Measurements from ENCODE around the gene CCT3. TPM values are rescaled to one million over a fixed set of nuclear protein-coding genes. Genes with fewer than 3 reads are reported as not detected.
A peak's percentile ranks its signal among the peaks of the same experiment; 100 is the strongest.
"Not testable (repeated sequence)": the region's sequence is repeated elsewhere in the genome, so short reads cannot be mapped to it uniquely, and the experiment has no call there.

Gene CCT3
- total RNA-seq, 1 donor from 2014 or later = 355 TPM

GRCh38 chr1:156368889-156369684, 31.0 kb upstream of the CCT3 start, which contains the start of gene RHBG:
Gene RHBG (plus strand): TSS chr1:156369211. CDS start chr1:156369250, 39 bp downstream.
- DNase-seq (ENCODE audit: low spot score in 2 of 2) = no peak
- no peak for FAIRE-seq

DNA sequence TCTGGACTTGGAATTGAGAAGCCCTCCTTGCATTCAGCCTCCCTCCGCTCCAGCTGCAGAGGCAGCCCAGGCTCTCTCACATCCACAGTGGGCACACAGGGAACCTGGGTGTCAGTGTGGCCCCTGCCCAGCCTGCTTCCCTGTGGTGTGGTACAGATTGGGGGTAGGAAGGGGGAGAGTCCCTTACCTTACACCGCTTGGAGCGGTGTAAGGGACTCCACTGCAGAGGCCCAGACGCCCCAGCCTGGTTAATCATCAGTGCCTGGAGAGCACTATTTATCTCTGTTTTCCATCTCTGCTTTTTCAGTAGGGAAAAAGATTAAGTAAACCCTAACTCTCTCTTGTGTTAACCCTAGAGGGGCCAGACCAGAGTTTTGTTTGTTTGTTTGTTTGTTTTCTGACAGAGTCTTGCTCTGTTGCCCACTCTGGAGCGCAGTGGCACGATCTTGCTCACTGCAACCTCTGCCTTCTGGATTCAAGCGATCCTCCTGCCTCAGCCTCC, 30.1 kb upstream of the CCT3 start:
- no peak for DNase-seq (ENCODE audit: low spot score in 2 of 2)
- FAIRE-seq = no peak

GRCh38 chr1:156367383-156368156, 29.5 kb upstream of the CCT3 start:
- FAIRE-seq (no peak), DNase-seq (ENCODE audit: low spot score in 2 of 2) (no peak)

DNA sequence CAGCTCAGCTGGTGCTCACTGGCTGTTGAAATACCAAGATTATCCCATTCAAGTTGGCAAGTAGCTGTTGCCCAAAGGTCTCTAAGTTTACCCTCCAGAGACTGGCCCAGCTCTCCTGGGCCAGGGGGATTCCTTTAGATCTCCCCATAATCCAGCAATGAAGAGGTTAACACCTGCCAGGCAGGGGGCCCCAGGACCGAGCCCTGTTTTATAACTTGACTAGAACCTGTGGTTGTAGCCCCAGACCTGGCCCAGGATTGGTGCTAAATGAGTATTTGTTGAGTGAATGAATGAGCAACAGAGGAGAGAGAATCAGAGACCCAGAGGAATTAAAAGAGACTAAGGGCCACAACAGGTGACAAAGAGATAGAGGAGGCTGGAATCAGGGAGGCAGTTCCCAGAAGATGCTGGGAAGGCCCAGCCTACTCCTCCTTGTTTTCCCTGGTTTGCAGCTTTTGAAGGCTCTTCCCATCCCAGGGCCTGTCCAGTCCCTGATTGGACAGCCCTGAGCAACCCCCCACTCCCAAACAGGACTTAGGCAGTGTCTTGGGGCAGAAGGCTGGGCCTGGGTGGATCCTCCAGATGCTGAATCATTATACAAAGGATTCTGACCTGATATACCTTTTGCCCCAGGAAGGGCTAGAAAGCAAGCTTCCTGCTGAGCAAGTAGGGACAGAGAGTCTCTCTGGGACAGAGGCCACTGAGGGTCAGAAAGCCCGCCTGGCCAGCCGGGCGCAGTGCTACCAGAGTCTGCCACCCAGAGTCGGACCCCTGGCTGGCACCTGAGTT, 28.5 kb upstream of the CCT3 start:
- FAIRE-seq (no peak), DNase-seq (ENCODE audit: low spot score in 2 of 2) (no peak)

GRCh38 chr1:156365754-156366153, 27.7 kb upstream of the CCT3 start:
- no peak for DNase-seq (ENCODE audit: low spot score in 2 of 2)
- no peak for FAIRE-seq

GRCh38 chr1:156360534-156360933, 22.4 kb upstream of the CCT3 start:
- DNase-seq (ENCODE audit: low spot score in 2 of 2) (no peak), FAIRE-seq (no peak)

GRCh38 chr1:156359973-156360372, 21.9 kb upstream of the CCT3 start:
- FAIRE-seq (no peak), DNase-seq (ENCODE audit: low spot score in 2 of 2) (no peak)

DNA sequence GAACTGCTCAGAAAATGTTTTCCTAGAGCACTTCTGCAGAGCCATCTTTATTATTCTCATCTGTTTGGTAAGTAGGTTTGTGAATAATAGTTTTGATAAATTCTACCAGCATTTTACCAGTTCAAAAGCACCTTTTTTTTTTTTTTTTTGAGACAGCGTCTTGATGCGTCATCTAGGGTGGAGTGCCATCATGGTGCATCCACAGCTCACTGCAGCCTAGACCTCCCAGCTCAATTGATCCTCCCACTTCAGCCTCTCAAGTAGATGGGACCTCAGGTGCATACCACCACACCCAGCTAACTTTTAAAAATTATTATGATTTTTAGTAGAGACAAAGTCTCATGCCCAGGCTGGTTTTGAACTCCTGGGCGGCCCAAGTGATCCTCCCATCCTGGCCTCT, 21.2 kb upstream of the CCT3 start:
- FAIRE-seq (no peak), DNase-seq (ENCODE audit: low spot score in 2 of 2) (no peak)

DNA sequence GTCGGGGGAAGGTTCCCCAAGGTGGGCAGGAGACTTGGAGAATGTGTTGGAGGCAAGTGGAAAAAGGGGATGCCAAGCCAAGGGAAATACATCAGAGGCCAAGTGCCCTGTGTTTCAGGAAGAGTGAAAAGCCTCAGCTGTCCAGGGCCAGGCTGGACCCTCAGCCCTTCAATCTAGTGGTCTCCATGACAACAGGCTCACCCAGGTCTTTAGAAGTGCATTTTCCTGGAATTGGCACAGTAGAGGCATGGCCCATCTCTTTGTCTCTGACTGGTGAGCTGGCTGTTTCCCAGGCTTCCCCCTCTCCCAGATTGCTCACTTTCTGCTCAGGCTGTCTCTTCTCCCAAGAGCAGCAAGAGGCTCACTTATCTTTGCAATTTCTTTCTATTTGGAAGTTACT, 20.5 kb upstream of the CCT3 start:
- DNase-seq (ENCODE audit: low spot score in 2 of 2) = no peak

GRCh38 chr1:156357977-156358376, 19.9 kb upstream of the CCT3 start:
- no peak for FAIRE-seq
- DNase-seq (ENCODE audit: low spot score in 2 of 2) = no peak

More for the DNA sequence above, 20.5 kb upstream of the CCT3 start:
- no peak for FAIRE-seq

- DNase-seq (ENCODE audit: low spot score in 2 of 2) (peak in 1 of 2 donors; percentile 78), FAIRE-seq (no peak)
Observed at GRCh38 chr1:156356875-156357534, 18.9 kb upstream of the CCT3 start.

GRCh38 chr1:156356262-156356874, 18.3 kb upstream of the CCT3 start:
- FAIRE-seq = no peak
- no peak for DNase-seq (ENCODE audit: low spot score in 2 of 2)

DNA sequence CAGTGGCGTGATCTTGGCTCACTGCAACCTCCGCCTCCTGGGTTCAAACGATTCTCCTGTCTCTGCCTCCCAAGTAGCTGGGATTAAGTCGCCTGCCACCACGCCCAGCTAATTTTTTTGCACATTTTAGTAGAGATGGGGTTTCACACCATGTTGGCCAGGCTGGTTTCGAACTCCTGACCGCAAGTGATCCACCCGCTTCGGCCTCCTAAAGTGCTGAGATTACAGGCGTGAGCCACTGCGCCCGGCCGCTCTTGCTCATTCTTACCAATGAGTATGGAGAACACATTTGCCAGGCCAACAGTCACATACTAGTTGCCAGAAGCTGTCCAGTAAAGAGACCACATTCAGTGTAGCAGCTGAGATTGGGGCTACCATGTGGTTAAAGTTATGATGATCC, 14.4 kb upstream of the CCT3 start:
- not testable (repeated sequence) for DNase-seq (ENCODE audit: low spot score in 2 of 2); FAIRE-seq

DNA sequence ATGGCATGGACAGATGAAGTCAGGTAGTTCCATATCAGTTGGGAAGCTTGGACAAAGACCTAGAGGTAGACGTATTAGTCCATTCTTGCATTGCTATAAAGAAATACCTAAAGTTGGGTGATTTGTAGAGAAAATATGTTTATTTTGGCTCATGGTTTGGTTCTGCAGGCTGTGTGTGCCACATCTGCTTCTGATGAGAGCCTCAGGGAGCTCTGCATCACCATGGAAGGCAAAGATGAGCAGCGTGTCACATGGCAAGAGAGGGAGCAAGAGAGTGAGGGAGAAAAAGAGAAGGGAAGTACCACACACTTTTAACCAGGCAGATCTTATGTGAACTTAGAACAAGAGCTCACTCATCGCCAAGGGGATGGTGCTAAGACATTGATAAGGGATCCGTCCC, 9.2 kb upstream of the CCT3 start:
- no peak for DNase-seq (ENCODE audit: low spot score in 2 of 2)
- no peak for FAIRE-seq

- no peak for DNase-seq (ENCODE audit: low spot score in 2 of 2)
Observed at GRCh38 chr1:156346636-156347035, 8.5 kb upstream of the CCT3 start.

DNA sequence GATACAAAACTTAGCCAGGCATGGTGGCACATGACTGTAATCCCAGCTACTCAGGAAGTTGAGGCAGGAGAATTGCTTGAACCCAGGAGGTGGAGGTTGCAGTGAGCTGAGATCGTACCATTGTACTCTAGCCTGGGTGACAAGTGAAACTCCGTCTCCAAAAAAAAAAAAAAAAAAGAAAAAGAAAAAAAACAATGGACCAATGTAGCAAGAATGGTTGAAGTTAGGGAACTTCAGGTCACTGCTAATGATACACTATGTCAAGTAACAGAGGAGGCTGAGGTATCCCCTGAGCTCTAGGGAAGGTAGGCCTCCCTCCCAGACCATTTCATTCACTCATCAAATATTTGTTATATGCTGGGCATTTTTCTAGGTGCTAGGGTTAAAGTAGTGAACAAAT, 7.9 kb upstream of the CCT3 start:
- FAIRE-seq = not testable (repeated sequence)

More at GRCh38 chr1:156346636-156347035, 8.5 kb upstream of the CCT3 start:
- FAIRE-seq = no peak

GRCh38 chr1:156344409-156344808, 6.3 kb upstream of the CCT3 start:
- FAIRE-seq (no peak), DNase-seq (ENCODE audit: low spot score in 2 of 2) (no peak)

More for the DNA sequence above, 7.9 kb upstream of the CCT3 start:
- not testable (repeated sequence) for DNase-seq (ENCODE audit: low spot score in 2 of 2)

DNA sequence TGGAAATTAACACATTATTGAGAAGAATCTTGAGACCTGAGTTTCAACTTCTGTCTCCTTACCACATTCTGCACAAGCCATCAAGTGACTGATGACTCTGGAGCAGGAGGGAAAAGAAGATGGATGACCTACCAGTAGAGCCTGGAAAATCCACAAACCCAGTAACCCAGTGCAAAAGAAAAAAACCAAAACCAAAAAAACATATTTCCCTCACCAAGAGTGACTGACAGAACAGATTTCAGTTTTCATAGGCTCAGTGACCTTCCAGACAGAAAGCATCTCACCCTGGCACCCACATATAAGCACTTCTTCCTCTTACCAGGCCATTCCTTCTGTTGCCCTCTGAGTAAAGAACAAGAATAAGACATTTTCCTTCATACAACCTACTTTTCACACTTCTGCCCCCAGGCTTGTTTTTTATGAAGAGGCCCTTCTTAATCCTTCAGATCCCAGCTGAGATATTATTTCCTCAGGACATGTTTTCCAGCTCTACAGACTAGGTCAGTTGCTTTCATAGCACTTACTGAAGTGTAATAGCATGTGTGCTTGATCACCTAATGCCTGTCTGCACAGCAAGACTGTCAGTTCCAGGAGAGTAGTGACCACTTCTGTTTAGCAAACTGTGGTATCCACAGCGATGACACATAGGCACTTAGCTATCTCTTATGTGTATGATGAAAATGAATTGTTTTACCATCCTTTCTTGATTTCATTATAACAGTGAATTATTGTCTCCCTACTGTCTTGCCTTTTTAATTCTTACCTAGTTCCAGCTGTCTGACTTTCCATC, 4.3 kb upstream of the CCT3 start:
- DNase-seq (ENCODE audit: low spot score in 2 of 2) = no peak
- FAIRE-seq = no peak

DNA sequence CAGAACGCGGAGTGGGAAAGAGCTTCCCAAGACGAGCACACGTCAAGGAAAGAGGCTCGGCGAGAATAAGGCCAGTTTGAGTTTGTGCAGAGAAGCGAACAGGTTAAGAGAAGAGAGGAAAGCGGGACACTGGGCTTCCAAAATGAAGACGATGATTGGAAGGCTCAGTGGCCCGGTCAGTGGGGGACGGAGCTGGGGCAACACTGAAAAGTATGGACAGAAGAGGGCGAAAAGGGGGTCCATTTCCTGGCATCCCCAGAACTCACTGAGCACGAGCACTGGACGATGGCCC, 258 bp downstream of the CCT3 start:
- DNase-seq (ENCODE audit: low spot score in 2 of 2) (no peak), FAIRE-seq (no peak)

Measured in frontal cortex (tissue), 4 donors.